ENCODE measurements around the gene TVP23A. TPM values are rescaled to one million over a fixed set of nuclear protein-coding genes. Genes with fewer than 3 reads are reported as not detected.

TVP23A gene
- polyA plus RNA-seq, 3 donors: 0.06 to 0.17 (median 0.08) TPM

GRCh38 chr16:10731790-10732189 lies 86.8 kb downstream of the TVP23A start:
- TF ChIP-seq CTCF (IDR thresholded peaks at IDR 0.05): no peak
- H3K4me3 Mint-ChIP-seq: no peak overlapping the region
- H3K27ac Mint-ChIP-seq: no peak overlapping the region
- Histone ChIP-seq H3K9ac (ENCODE audit: insufficient read depth, low read length, poor library complexity, severe bottlenecking) (no peak overlapping the region), H3K4me1 (ENCODE audit: control insufficient read depth in 1 of 2, insufficient read depth in 2 of 2, low read length in 2 of 2) (no peaks in the 10 kb centered on the region), H3K4me3 (replicated peaks in 1 of 3; ENCODE audit: low read depth in 2 of 3, low read length in 3 of 3) (no peak overlapping the region), H4K20me1 (ENCODE audit: insufficient read depth, low read length) (no peaks in the 10 kb centered on the region), H2AFZ (ENCODE audit: insufficient read depth, low read depth, low read length, poor library complexity, severe bottlenecking) (no peak overlapping the region), H3K36me3 (replicated peaks in 1 of 2; ENCODE audit: control insufficient read depth in 1 of 2, insufficient read depth in 2 of 2, low read length in 2 of 2) (no peaks in the 10 kb centered on the region), H3K79me2 (ENCODE audit: insufficient read depth, low read length) (no peaks in the 10 kb centered on the region), H3K9me3 (replicated peaks in 1 of 2; ENCODE audit: control insufficient read depth in 1 of 2, insufficient read depth in 1 of 2, low read length in 2 of 2) (no peaks in the 10 kb centered on the region), H3K27ac (ENCODE audit: low read depth in 1 of 2, low read length in 2 of 2) (no peak overlapping the region), H3K27me3 (ENCODE audit: control insufficient read depth in 2 of 2, insufficient read depth in 2 of 2, low read length in 2 of 2) (no peaks in the 10 kb centered on the region), H3K4me2 (replicated peaks; ENCODE audit: extremely low read depth, low read length, poor library complexity, severe bottlenecking) (no peak overlapping the region)
- peaks cover 0 to 2% (median 0%) of the 10 kb centered on the region in 7 donors for H3K9me3 Mint-ChIP-seq
- no peaks in the 10 kb centered on the region for H3K4me1 Mint-ChIP-seq
- intact Hi-C loops (cut with micrococcal nuclease): loop anchor here in 1 of 2 donors (5.0 kb wide), 1 partner anchor 474 kb away; no protein-coding TSS in a partner anchor
- WGBS (ENCODE audit: insufficient coverage): 95% methylated on average over 7 of the region's 7 CpGs
- H3K36me3 Mint-ChIP-seq: no peaks in the 10 kb centered on the region
- DNase-seq: no peak
- H3K27me3 Mint-ChIP-seq (ENCODE audit: low read depth in 3 of 3): no peaks in the 10 kb centered on the region

DNA sequence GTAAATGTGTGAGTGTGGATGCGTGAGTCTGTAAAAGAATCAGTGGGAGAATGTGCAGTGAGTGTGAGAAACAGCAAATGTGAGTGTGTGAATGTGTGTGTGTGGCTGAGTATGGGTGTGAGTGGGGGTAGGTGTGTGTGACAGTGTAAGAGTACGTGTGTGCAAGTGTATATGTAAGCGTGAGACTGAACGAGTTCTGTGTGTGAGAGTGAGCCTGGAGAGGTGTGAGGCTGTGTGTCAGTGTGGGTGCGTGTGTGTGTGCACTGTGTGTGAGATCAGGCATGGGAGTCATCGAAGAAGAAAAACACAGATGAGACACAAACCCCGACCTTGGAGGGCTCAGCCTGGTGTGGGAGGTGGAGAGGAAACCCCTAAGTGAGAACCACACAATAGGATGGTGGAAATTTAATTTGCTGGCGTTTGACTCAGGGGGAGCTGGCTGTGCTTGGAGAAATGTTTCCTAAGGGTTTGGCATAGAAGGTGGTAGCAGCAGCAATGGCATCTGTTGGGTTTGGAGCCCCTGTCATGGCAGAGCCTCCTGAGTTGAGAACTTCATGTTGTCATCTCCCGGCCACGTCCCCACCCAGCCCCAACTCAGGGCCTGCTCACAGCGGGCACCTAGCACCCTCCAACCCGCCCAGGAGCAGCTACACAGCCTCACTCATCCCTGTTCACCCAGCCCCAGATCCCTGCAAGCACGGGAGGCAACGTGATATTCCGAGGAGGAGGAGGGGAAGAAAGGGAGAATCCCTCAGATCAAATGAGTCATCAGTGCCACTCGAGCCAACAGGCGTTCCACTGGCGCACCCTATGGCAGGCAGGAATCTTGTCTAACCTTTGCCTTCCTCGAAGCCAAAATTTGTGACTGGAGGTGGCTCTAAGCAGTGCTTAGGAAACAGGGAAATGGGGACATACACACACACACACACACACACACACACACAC lies 89.2 kb downstream of the TVP23A start:
- TF ChIP-seq CTCF (IDR thresholded peaks at IDR 0.05): no peak
- intact Hi-C loops (cut with micrococcal nuclease): loop anchor here in 1 of 2 donors (5.0 kb wide), 1 partner anchor 472 kb away; no protein-coding TSS in a partner anchor
- Mint-ChIP-seq H3K4me1 (no peaks in the 10 kb centered on the region), H3K36me3 (no peaks in the 10 kb centered on the region), H3K9me3 (peaks cover 0 to 2% (median 0%) of the 10 kb centered on the region in 7 donors), H3K27me3 (ENCODE audit: low read depth in 3 of 3) (no peaks in the 10 kb centered on the region), H3K27ac (peak overlapping the region in 1 of 7 donors; percentile 6), H3K4me3 (no peak overlapping the region)
- Histone ChIP-seq H3K9ac (ENCODE audit: insufficient read depth, low read length, poor library complexity, severe bottlenecking) (no peak overlapping the region), H3K4me1 (ENCODE audit: control insufficient read depth in 1 of 2, insufficient read depth in 2 of 2, low read length in 2 of 2) (no peaks in the 10 kb centered on the region), H2AFZ (ENCODE audit: insufficient read depth, low read depth, low read length, poor library complexity, severe bottlenecking) (no peak overlapping the region), H3K79me2 (ENCODE audit: insufficient read depth, low read length) (no peaks in the 10 kb centered on the region), H3K27me3 (ENCODE audit: control insufficient read depth in 2 of 2, insufficient read depth in 2 of 2, low read length in 2 of 2) (no peaks in the 10 kb centered on the region), H4K20me1 (ENCODE audit: insufficient read depth, low read length) (no peaks in the 10 kb centered on the region), H3K9me3 (replicated peaks in 1 of 2; ENCODE audit: control insufficient read depth in 1 of 2, insufficient read depth in 1 of 2, low read length in 2 of 2) (no peaks in the 10 kb centered on the region), H3K4me3 (replicated peaks in 1 of 3; ENCODE audit: low read depth in 2 of 3, low read length in 3 of 3) (no peak overlapping the region), H3K4me2 (replicated peaks; ENCODE audit: extremely low read depth, low read length, poor library complexity, severe bottlenecking) (no peak overlapping the region), H3K36me3 (replicated peaks in 1 of 2; ENCODE audit: control insufficient read depth in 1 of 2, insufficient read depth in 2 of 2, low read length in 2 of 2) (no peaks in the 10 kb centered on the region), H3K27ac (ENCODE audit: low read depth in 1 of 2, low read length in 2 of 2) (no peak overlapping the region)
- no peak for DNase-seq
- 93% methylated on average over 10 of the region's 19 CpGs for WGBS (ENCODE audit: insufficient coverage)
